ENCODE measurements around the gene TNS4. TPM values are rescaled to one million over a fixed set of nuclear protein-coding genes. Genes with fewer than 3 reads are reported as not detected.

Gene TNS4
- total RNA-seq: not detected in 2 replicates
- 0.23 TPM for total RNA-seq (2013)
- 0.07 TPM in 1 of 2 replicates, not detected in the other for polyA plus RNA-seq
- 1.4 TPM in 1 of 2 replicates, not detected in the other for polyA minus RNA-seq

DNA sequence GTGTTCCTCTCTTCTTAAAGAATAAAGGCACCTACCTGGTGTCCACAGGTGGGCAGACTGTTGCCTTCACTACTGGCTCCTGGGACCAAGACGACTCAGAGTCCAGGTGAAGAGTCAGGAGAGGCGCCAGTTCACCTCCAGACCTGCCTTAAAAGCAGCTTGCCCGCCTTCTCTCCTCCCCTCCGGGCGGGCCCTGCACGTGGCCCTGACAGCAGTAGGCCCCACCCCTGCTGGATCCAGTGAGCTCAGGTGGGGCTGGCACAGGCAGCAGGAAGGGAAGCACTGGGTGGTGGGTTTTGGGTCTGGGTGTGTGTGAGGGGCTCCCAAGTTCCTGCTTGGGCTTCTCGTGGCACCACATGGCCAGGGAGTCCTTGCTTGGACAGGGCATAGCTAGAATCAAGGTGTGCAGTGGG, at the start of gene TNS4:
TNS4 (minus strand) TSS at position 125 of the 413 bp plus-strand sequence. CDS start 5,198 bp downstream, outside the sequence.
- H3K9me3 ChIP-seq (ENCODE audit: control extremely low read depth in 1 of 3, control insufficient read depth in 2 of 3, insufficient read depth in 1 of 3, low read length in 2 of 3): peaks cover 0 to 12% (median 0%) of the 10 kb centered on the region in 3 donors
- ATAC-seq (ENCODE audit: low read depth) (no peak), DNase-seq (no peak)
- peaks cover 5% of the 10 kb centered on the region for H3K4me1 Mint-ChIP-seq
- H4K20me1 ChIP-seq (ENCODE audit: control insufficient read depth, insufficient read depth, low read length, poor library complexity, severe bottlenecking): no peaks in the 10 kb centered on the region
- H3K9ac ChIP-seq (ENCODE audit: low read length): no peak within 1 kb of the TSS
- no peak within 1 kb of the TSS for H3K27ac ChIP-seq (ENCODE audit: low read length in 2 of 2)
- TF ChIP-seq CTCF (IDR thresholded peaks at IDR 0.05) (no peak), EZH2 (IDR thresholded peaks at IDR 0.05; ENCODE audit: borderline replicate concordance, insufficient read depth, low read depth, low read length, poor library complexity, severe bottlenecking) (no peak)
- H3K79me2 ChIP-seq (ENCODE audit: control insufficient read depth, insufficient read depth, low read length): no peaks in the 10 kb centered on the region
- no peak within 1 kb of the TSS for H3K4me3 Mint-ChIP-seq
- ChIA-PET POLR2A (no interaction called here), CTCF (interaction anchor here (0.8 to 1.5 kb wide), 3 partner anchors 11 to 31 kb away, joined by 3 to 5 read pairs (median 3); no protein-coding TSS in a partner anchor)
- H3K4me2 ChIP-seq (replicated peaks; ENCODE audit: low read depth, low read length, poor library complexity, severe bottlenecking): no peak within 1 kb of the TSS
- H3K27ac Mint-ChIP-seq: no peak within 1 kb of the TSS
- H3K4me1 ChIP-seq (ENCODE audit: control insufficient read depth in 2 of 2, insufficient read depth in 2 of 2, low read length in 2 of 2): peaks cover 7 to 8% of the 10 kb centered on the region in 2 donors
- intact Hi-C loops (cut with micrococcal nuclease): no loop called here
- 89% methylated on average over 4 of the region's 7 CpGs for WGBS (ENCODE audit: insufficient coverage)
- H3K27me3 Mint-ChIP-seq: peaks cover 27% of the 10 kb centered on the region
- no peak within 1 kb of the TSS for H3K4me3 ChIP-seq (ENCODE audit: control extremely low read depth in 1 of 5, extremely low read depth in 1 of 5, insufficient read depth in 1 of 5, low read depth in 2 of 5, low read length in 4 of 5)
- no peaks in the 10 kb centered on the region for H3K9me3 Mint-ChIP-seq (ENCODE audit: insufficient read depth)
- H3K27me3 ChIP-seq (replicated peaks in 1 of 4; ENCODE audit: control extremely low read depth in 1 of 4, control insufficient read depth in 3 of 4, insufficient read depth in 4 of 4, low read length in 3 of 4): peaks cover 0 to 23% (median 10%) of the 10 kb centered on the region in 4 experiments
- no peak within 1 kb of the TSS for H2AFZ ChIP-seq (ENCODE audit: insufficient read depth, low read depth, low read length, poor library complexity, severe bottlenecking)
- H3K36me3 ChIP-seq (replicated peaks in 1 of 2; ENCODE audit: control extremely low read depth in 1 of 2, control insufficient read depth in 1 of 2, extremely low read depth in 1 of 2, insufficient read depth in 2 of 2, low read length in 1 of 2): no peaks in the 10 kb centered on the region

GRCh38 chr17:40550608-40551007, 49.2 kb upstream of the TNS4 start:
- H3K9me3 ChIP-seq (ENCODE audit: control extremely low read depth in 1 of 3, control insufficient read depth in 2 of 3, insufficient read depth in 1 of 3, low read length in 2 of 3): no peaks in the 10 kb centered on the region
- H3K4me1 ChIP-seq (ENCODE audit: control insufficient read depth in 2 of 2, insufficient read depth in 2 of 2, low read length in 2 of 2): peaks cover 90% of the 10 kb centered on the region in 2 donors
- H3K27me3 Mint-ChIP-seq: no peaks in the 10 kb centered on the region
- no peak overlapping the region for H2AFZ ChIP-seq (ENCODE audit: insufficient read depth, low read depth, low read length, poor library complexity, severe bottlenecking)
- H3K4me2 ChIP-seq (replicated peaks; ENCODE audit: low read depth, low read length, poor library complexity, severe bottlenecking): peak overlapping the region; percentile 73
- DNase-seq: peak; percentile 41
- peak overlapping the region; percentile 40 for H3K4me3 Mint-ChIP-seq
- no peak for TF ChIP-seq CTCF (IDR thresholded peaks at IDR 0.05)
- TF ChIP-seq EZH2 (IDR thresholded peaks at IDR 0.05; ENCODE audit: borderline replicate concordance, insufficient read depth, low read depth, low read length, poor library complexity, severe bottlenecking): no peak
- no peak for ATAC-seq (ENCODE audit: low read depth)
- CTCF ChIA-PET: interaction anchor here (0.8 to 25.2 kb wide), 3 partner anchors 10 to 109 kb away, joined by 4 to 634 read pairs (median 132); partner anchors contain the start of gene CCR7
- H3K27ac Mint-ChIP-seq: peak overlapping the region; percentile 92
- peaks cover 4% of the 10 kb centered on the region for H4K20me1 ChIP-seq (ENCODE audit: control insufficient read depth, insufficient read depth, low read length, poor library complexity, severe bottlenecking)
- no peak overlapping the region for H3K4me3 ChIP-seq (ENCODE audit: control extremely low read depth in 1 of 5, extremely low read depth in 1 of 5, insufficient read depth in 1 of 5, low read depth in 2 of 5, low read length in 4 of 5)
- H3K36me3 ChIP-seq (replicated peaks in 1 of 2; ENCODE audit: control extremely low read depth in 1 of 2, control insufficient read depth in 1 of 2, extremely low read depth in 1 of 2, insufficient read depth in 2 of 2, low read length in 1 of 2): peaks cover 0 to 23% of the 10 kb centered on the region in 2 experiments
- WGBS (ENCODE audit: insufficient coverage): 88% methylated on average over 7 of the region's 8 CpGs
- no peak overlapping the region for H3K9ac ChIP-seq (ENCODE audit: low read length)
- intact Hi-C loops (cut with micrococcal nuclease): no loop called here
- H3K27me3 ChIP-seq (replicated peaks in 1 of 4; ENCODE audit: control extremely low read depth in 1 of 4, control insufficient read depth in 3 of 4, insufficient read depth in 4 of 4, low read length in 3 of 4): no peaks in the 10 kb centered on the region
- H3K9me3 Mint-ChIP-seq (ENCODE audit: insufficient read depth): no peaks in the 10 kb centered on the region
- peaks cover 96% of the 10 kb centered on the region for H3K4me1 Mint-ChIP-seq
- H3K27ac ChIP-seq (ENCODE audit: low read length in 2 of 2): peak overlapping the region in 1 of 2 donors; percentile 98
- peaks cover 28% of the 10 kb centered on the region for H3K79me2 ChIP-seq (ENCODE audit: control insufficient read depth, insufficient read depth, low read length)
- POLR2A ChIA-PET: interaction anchor here (0.6 to 9.4 kb wide), 3 partner anchors 12 to 109 kb away, joined by 3 to 78 read pairs (median 60); partner anchors contain the start of gene CCR7

Data from B cell (primary cell).